Gastrocnemius medialis (tissue), 4 donors: ENCODE results near the gene TBATA. TPM values are rescaled to one million over a fixed set of nuclear protein-coding genes. Genes with fewer than 3 reads are reported as not detected.

Experiments used
- ATAC-seq, 2 donors: fragments of 150-250 bp; one replicate each; pipeline ENCODE4 v1.9.1; 2016
- DNase-seq, 2 donors: peaks; one replicate each; pipeline ENCODE4 v3.0.0-alpha.2; 2019
- H3K27ac ChIP-seq, 4 donors: fragments of 200-600 bp; sonication (generic); 1 replicate in 1 of 4; 2 replicates in 3 of 4; pipeline ENCODE4 v1.5.1; 2016 to 2018; ENCODE audit warnings: mild to moderate bottlenecking in 2 of 4, moderate library complexity in 1 of 4
- H3K27me3 ChIP-seq, 3 donors: fragments of 200-600 bp; sonication (generic) in 2 of 3; 1 replicate in 1 of 3; 2 replicates in 2 of 3; pipeline versions ENCODE4 v1.5.1 to v1.6.0; 2016 to 2019; ENCODE audit warnings: mild to moderate bottlenecking in 1 of 3, moderate library complexity in 1 of 3
- H3K36me3 ChIP-seq, 2 donors: fragments of 200-600 bp; sonication (generic) in 1 of 2; one replicate each; pipeline ENCODE4 v1.5.1; 2017 to 2018
- H3K4me1 ChIP-seq, 2 donors: fragments of 200-600 bp; sonication (generic) in 1 of 2; one replicate each; pipeline ENCODE4 v1.5.1; 2016 to 2017; ENCODE audit warnings: mild to moderate bottlenecking in 2 of 2
- H3K4me3 ChIP-seq, 4 donors: fragments of 200-600 bp; sonication (generic) in 3 of 4; 1 replicate in 1 of 4; 2 replicates in 3 of 4; pipeline ENCODE4 v1.5.1; 2016 to 2019; ENCODE audit warnings: mild to moderate bottlenecking in 2 of 4
- H3K9me3 ChIP-seq, 3 donors: fragments of 200-600 bp; sonication (generic) in 2 of 3; 1 replicate in 1 of 3; 2 replicates in 2 of 3; pipeline ENCODE4 v1.5.1; 2016 to 2019
- POLR2A ChIP-seq, 2 donors: fragments of 450-650 bp; IDR thresholded peaks; one replicate each; pipeline ENCODE4 v1.6.1; 2017; ENCODE audit warnings: antibody characterized with exemption in 2 of 2, mild to moderate bottlenecking in 2 of 2, moderate library complexity in 2 of 2
- in situ Hi-C, 4 donors: fragments of 200-750 bp; cut with MboI; loops; one replicate each; pipeline versions ENCODE4 v1.15.0 to v1.8.0; 2017; ENCODE audit warnings: low sequenced_read_pairs in 4 of 4
- intact Hi-C: fragments of 100-400 bp; cut with DNase I; formaldehyde crosslinking; loops from one replicate; pipeline ENCODE4 v1.15.1; 2023; ENCODE audit warnings: low total_unique reads
- total RNA-seq, 4 donors: library from RNA; depleted of rRNA; stranded (reverse); fragments of >200 nt; gene quantifications; one replicate each; pipeline versions ENCODE4 v1.1.0 to v1.2.3, GENCODE V29; 2016
- TF ChIP-seq, protein P1 (sequence below), 5 experiments: fragments of 450-650 bp in 3 of 5; fragments of 200-600 bp in 2 of 5; sonication (generic) in 2 of 5; IDR thresholded peaks in 4 of 5; conservative IDR thresholded peaks in 1 of 5; 1 replicate in 4 of 5; 2 replicates in 1 of 5; pipeline ENCODE4 v1.5.1; 2016 to 2019; ENCODE audit warnings: antibody characterized with exemption in 5 of 5, mild to moderate bottlenecking in 3 of 5, moderate library complexity in 3 of 5

Gene TBATA
- total RNA-seq, 4 donors from 2014 or later: not detected

DNA sequence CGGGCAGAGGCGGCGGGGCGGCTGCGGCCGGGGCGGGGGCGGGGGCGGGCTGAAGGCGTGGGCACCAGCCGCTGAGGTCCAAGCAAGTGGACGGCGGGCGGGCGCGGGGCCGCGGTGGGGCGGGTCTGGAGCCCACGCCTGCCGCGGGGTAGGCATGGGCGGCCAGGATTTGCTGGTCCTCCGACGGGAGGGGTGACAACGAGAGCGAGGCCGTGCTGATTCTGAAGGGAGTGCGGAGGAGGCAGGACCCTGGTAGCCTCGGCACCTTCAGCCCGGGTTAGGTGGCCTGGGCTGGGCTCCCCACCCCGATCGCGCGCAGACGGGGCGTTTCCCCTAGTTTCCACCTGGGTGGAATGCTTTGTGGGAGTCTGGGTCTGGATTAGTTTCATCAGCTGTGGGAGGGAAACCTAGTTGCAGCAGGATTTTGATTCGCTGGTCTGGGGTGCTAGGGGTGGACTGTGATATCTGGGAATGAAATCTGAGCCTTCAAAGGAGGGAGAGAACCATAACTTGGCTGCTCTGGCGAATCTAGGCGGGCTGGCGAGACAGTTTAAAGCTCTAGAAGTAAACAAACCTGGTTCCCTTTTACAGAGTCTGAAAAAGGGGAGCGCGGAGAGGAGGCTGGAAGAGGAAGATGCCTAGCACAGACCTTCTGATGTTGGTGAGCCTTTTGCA, 31.2 kb upstream of the TBATA start:
- peak; percentile 51 to 54 for DNase-seq

DNA sequence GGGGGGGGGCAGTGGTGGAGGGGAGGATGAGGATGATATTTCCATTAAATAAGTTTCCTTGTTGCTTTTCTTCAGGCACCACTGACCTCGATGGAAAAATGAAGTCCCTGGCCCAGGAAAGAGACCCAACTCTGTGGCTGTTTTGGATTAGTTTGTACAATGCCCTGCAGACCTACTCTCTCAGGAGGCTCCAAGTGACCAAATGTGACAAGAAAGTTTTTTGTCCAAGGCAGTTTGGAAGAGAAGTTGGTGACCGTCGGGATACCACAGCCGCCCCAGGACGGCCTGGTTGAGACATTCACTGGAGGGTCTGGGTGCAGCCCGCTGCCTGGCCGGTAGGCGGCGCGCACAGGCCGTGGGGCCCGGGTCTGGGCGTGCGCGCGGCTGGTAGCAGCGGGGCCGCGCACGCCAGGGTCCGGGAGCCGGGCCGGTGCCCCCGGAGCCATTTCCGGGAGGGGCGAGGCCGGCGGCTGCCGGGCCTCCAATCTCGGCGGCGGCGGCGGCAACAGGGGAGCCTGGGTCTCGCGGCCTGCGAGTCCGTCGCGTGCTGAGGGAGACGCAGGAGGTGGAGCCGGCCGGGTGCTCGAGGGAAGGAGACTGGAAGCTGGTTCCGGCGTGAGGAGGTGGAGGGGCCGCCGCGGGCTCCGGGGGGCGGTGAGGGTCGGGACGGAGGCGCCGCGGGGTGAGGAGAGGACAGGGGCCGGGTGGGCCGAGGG, 30.5 kb upstream of the TBATA start, which contains the start of gene SGPL1:
TSS of gene SGPL1 (plus strand) at position 445 of the 716 bp plus-strand sequence. CDS start 906 bp downstream, outside the sequence.
- Histone ChIP-seq H3K4me3 (peak within 1 kb of the TSS; percentile 65 to 96 (median 80)), H3K4me1 (peaks cover 7 to 14% of the 10 kb centered on the region in 2 donors), H3K36me3 (no peaks in the 10 kb centered on the region), H3K9me3 (no peaks in the 10 kb centered on the region), H3K27me3 (no peaks in the 10 kb centered on the region), H3K27ac (peak within 1 kb of the TSS; percentile 89 to 97 (median 94))
- in situ Hi-C loops: loop anchor here in 2 of 4 donors (5.0 kb wide), 1 partner anchor 67 kb away; no protein-coding TSS in a partner anchor
- TF ChIP-seq, protein P1, sequence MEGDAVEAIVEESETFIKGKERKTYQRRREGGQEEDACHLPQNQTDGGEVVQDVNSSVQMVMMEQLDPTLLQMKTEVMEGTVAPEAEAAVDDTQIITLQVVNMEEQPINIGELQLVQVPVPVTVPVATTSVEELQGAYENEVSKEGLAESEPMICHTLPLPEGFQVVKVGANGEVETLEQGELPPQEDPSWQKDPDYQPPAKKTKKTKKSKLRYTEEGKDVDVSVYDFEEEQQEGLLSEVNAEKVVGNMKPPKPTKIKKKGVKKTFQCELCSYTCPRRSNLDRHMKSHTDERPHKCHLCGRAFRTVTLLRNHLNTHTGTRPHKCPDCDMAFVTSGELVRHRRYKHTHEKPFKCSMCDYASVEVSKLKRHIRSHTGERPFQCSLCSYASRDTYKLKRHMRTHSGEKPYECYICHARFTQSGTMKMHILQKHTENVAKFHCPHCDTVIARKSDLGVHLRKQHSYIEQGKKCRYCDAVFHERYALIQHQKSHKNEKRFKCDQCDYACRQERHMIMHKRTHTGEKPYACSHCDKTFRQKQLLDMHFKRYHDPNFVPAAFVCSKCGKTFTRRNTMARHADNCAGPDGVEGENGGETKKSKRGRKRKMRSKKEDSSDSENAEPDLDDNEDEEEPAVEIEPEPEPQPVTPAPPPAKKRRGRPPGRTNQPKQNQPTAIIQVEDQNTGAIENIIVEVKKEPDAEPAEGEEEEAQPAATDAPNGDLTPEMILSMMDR (IDR thresholded peaks at IDR 0.05 in 4 of 5, conservative IDR thresholded peaks at IDR 0.05 in 1 of 5): peak; percentile 90 to 100 (median 99)
- TF ChIP-seq POLR2A (IDR thresholded peaks at IDR 0.05): peak; percentile 65 to 68
- ATAC-seq (peak; percentile 84 to 85), DNase-seq (peak; percentile 54 to 75)
- intact Hi-C loops: loop anchor here (1.0 kb wide), 2 partner anchors 14 to 65 kb away; no protein-coding TSS in a partner anchor

More for the DNA sequence above, 31.2 kb upstream of the TBATA start:
- H3K27me3 ChIP-seq: no peaks in the 10 kb centered on the region
- H3K4me3 ChIP-seq: peak overlapping the region; percentile 65 to 96 (median 80)
- H3K36me3 ChIP-seq: no peaks in the 10 kb centered on the region
- peak overlapping the region; percentile 89 to 97 (median 94) for H3K27ac ChIP-seq
- H3K9me3 ChIP-seq: no peaks in the 10 kb centered on the region
- TF ChIP-seq, protein P1 (IDR thresholded peaks at IDR 0.05 in 4 of 5, conservative IDR thresholded peaks at IDR 0.05 in 1 of 5): no peak
- TF ChIP-seq POLR2A (IDR thresholded peaks at IDR 0.05): peak in 1 of 2 donors; percentile 7
- in situ Hi-C loops (loop anchor here in 2 of 4 donors (5.0 kb wide), 1 partner anchor 66 kb away; no protein-coding TSS in a partner anchor), intact Hi-C loops (loop anchor here (1.0 kb wide), 1 partner anchor 13 kb away; no protein-coding TSS in a partner anchor)
- peak; percentile 78 to 85 for ATAC-seq
- H3K4me1 ChIP-seq: peaks cover 7 to 14% of the 10 kb centered on the region in 2 donors

DNA sequence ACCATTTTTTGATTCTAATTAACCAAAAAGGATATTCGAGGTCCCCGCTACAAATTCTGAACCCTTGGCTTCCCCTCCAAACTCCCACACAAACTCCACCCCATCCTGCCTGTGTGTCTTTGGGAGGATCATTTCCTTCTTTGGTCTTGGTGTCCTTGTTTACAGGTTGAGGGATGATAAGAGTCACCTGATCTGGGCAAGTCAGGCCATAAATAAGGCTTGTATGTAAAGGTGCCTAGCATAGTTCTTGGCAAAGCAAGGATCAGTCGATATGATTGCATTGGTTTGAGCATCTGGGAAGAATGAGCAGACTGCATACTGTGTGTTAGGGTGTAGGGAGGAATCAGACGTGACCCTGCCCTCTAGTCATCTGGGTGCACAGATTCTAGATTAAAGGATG, 28.9 kb upstream of the TBATA start:
- Histone ChIP-seq H3K4me3 (no peak overlapping the region), H3K27me3 (no peaks in the 10 kb centered on the region), H3K9me3 (no peaks in the 10 kb centered on the region), H3K36me3 (no peaks in the 10 kb centered on the region), H3K4me1 (peaks cover 7 to 14% of the 10 kb centered on the region in 2 donors), H3K27ac (no peak overlapping the region)
- no peak for DNase-seq
- ATAC-seq: no peak
- in situ Hi-C loops (loop anchor here in 2 of 4 donors (5.0 kb wide), 1 partner anchor 68 kb away; no protein-coding TSS in a partner anchor), intact Hi-C loops (no loop called here)
- TF ChIP-seq, protein P1 (IDR thresholded peaks at IDR 0.05 in 4 of 5, conservative IDR thresholded peaks at IDR 0.05 in 1 of 5): no peak
- TF ChIP-seq POLR2A (IDR thresholded peaks at IDR 0.05): no peak

DNA sequence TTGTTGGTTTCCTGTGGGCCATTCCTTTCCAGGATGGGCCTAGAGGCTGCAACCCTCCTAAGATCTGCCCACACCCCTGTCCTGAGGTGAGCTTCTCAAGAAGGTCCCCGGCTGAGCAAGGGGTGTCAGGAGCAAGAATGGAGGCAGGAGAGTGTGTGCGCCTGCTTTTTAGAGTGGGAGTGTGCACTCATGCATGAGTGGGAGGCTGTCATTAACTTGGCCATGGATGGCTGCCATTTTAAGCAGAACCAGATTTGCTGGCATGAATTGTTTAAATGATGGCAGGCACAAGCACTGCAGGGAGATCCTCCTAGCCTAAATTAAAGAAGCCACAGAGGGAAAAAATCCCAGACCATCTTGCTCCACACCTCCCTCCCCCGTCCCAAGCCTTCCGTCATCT, 27.6 kb upstream of the TBATA start:
- no peaks in the 10 kb centered on the region for H3K9me3 ChIP-seq
- H3K4me3 ChIP-seq: no peak overlapping the region
- H3K36me3 ChIP-seq: no peaks in the 10 kb centered on the region
- ATAC-seq (no peak), DNase-seq (no peak)
- no peak overlapping the region for H3K27ac ChIP-seq
- no peaks in the 10 kb centered on the region for H3K27me3 ChIP-seq
- in situ Hi-C loops (loop anchor here in 2 of 4 donors (5.0 kb wide), 1 partner anchor 69 kb away; no protein-coding TSS in a partner anchor), intact Hi-C loops (no loop called here)
- peaks cover 7 to 14% of the 10 kb centered on the region in 2 donors for H3K4me1 ChIP-seq
- TF ChIP-seq POLR2A (IDR thresholded peaks at IDR 0.05): no peak
- TF ChIP-seq, protein P1 (IDR thresholded peaks at IDR 0.05 in 4 of 5, conservative IDR thresholded peaks at IDR 0.05 in 1 of 5): no peak
